MCF 10A (cell line): ENCODE measurements around the gene SYCE3. TPM values are rescaled to one million over a fixed set of nuclear protein-coding genes. Genes with fewer than 3 reads are reported as not detected.

Experiments
- BruUV-seq: library from RNA; stranded (reverse); fragments of 400-500 nt; replicated peaks from 2 replicates; lab custom pipeline; 2021; lab: Mats Ljungman, UMichigan
- CTCF ChIA-PET: fragments of 300-600 bp; sonication (Branson Sonifier 250); formaldehyde crosslinking; extraction: SDS; loops from one replicate; lab custom pipeline; 2021; ENCODE audit warnings: antibody characterized with exemption, inconsistent platforms; lab: Yijun Ruan, JAX
- POLR2A ChIA-PET: fragments of 300-600, 350-650 bp; sonication (Branson Sonifier 250); formaldehyde crosslinking; extraction: SDS; loops from one replicate; lab custom pipeline; 2020; ENCODE audit warnings: antibody characterized with exemption, inconsistent platforms; lab: Yijun Ruan, JAX
- DNase-seq: peaks from one replicate; pipeline ENCODE4 v3.0.0-alpha.2; 2018; ENCODE audit not compliant: unreplicated experiment
- H3K27ac Mint-ChIP-seq: one replicate; pipeline ENCODE4 v1.8.0; 2022; ENCODE audit warnings: mild to moderate bottlenecking, low read depth, mixed read lengths; ENCODE audit not compliant: unreplicated experiment
- H3K27me3 Mint-ChIP-seq: one replicate; pipeline ENCODE4 v1.8.0; 2022; ENCODE audit warnings: mixed read lengths; ENCODE audit not compliant: insufficient read depth, unreplicated experiment
- H3K36me3 Mint-ChIP-seq: one replicate; pipeline ENCODE4 v1.8.0; 2022; ENCODE audit warnings: mild to moderate bottlenecking, moderate library complexity, mixed read lengths; ENCODE audit not compliant: insufficient read depth, unreplicated experiment
- H3K4me1 Mint-ChIP-seq: one replicate; pipeline ENCODE4 v1.8.0; 2022; ENCODE audit warnings: mixed read lengths; ENCODE audit not compliant: insufficient read depth, unreplicated experiment
- H3K4me3 Mint-ChIP-seq: one replicate; pipeline ENCODE4 v1.8.0; 2022; ENCODE audit warnings: mild to moderate bottlenecking, moderate library complexity, mixed read lengths; ENCODE audit not compliant: unreplicated experiment
- H3K9me3 Mint-ChIP-seq: one replicate; pipeline ENCODE4 v1.8.0; 2022; ENCODE audit warnings: mixed read lengths; ENCODE audit not compliant: unreplicated experiment
- intact Hi-C: fragments of 100-400 bp; cut with micrococcal nuclease; formaldehyde crosslinking; loops from 2 replicates; pipeline ENCODE4 v1.14.1; 2022
- total RNA-seq: library from RNA; stranded (reverse); gene quantifications from 2 replicates; pipeline ENCODE4 v1.2.3, GENCODE V29; 2022
- TF ChIP-seq, protein P1 (sequence below): fragments of 200-600 bp; IDR thresholded peaks from one replicate; pipeline ENCODE4 v1.8.0; 2022; ENCODE audit warnings: antibody characterized with exemption, mild to moderate bottlenecking; ENCODE audit not compliant: unreplicated experiment

Gene SYCE3
- total RNA-seq, 1 experiment from 2014 or later, result 0.82 TPM

DNA sequence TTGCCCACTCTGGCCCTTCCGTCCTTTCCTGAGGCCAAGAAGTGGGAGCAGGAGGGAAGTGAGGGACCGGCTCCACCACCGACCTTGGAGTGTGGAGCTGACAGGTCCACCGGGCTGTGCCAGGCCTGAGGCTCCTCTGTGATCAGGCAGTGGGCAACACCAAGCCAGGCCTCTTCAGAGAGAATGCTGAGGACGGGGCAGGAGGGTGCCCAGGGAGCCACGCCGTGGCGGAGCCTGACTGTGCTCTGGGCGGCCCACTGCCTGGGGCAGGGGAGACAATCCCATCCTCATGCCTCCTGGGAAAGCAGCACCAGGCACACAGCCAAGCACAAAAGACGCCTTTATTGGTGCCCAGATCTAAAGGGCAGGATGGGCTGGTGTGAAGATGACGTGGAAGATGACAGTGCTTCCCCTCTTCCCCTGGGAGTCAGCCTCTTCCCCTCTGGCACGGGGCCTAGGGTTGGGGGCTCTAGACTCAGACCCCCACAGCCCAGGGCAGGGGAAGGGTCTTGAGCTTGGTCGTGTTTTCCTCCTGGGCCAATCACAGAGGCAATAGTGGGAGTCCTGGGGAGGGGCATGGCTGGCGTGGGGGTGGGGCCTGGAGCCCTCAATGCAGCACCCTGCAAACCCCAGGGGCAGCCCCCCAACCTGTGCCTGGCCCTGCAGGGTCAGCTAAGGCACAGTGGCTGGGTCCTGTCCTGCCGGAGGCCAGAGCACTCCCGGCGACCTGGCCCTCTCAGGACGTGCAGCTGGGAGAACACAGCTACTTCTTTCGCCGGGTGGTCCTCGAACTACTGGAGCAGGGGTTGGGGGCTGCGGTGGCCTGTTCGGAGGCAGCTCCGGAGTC lies 59.9 kb downstream of the SYCE3 start:
- BruUV-seq, result TSS peak; percentile 42

DNA sequence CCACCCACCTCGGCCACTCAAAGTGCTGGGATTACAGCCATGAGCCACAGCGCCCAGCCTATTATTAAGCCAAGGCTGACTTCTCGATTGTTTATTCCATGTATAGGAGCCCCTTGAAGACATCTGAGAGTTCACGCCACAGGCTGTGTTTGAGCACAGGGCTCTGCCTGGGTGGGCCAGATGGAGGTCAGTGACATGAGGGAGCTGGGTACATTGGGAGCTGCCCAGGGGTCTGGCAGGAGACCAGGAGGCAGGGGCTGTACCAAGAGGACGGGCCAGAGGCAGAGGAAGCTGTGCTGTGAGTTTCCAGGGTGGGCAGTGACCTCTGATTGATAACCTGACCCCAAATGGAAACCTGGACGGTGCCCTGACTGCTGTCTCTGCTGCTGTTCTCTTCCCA lies 60.6 kb downstream of the SYCE3 start:
- Mint-ChIP-seq H3K27me3 (no peaks in the 10 kb centered on the region), H3K9me3 (no peaks in the 10 kb centered on the region), H3K27ac (no peak overlapping the region), H3K4me3 (no peak overlapping the region), H3K4me1 (peaks cover 7% of the 10 kb centered on the region), H3K36me3 (no peaks in the 10 kb centered on the region)
- ChIA-PET CTCF (interaction anchor here (0.6 to 1.9 kb wide), 2 partner anchors 25 to 61 kb away, joined by 3 to 7 read pairs; partner anchors contain the start of gene SYCE3), POLR2A (no interaction called here)
- intact Hi-C loops, result no loop called here
- no peak for DNase-seq
- no TSS peak for BruUV-seq
- TF ChIP-seq, protein P1, sequence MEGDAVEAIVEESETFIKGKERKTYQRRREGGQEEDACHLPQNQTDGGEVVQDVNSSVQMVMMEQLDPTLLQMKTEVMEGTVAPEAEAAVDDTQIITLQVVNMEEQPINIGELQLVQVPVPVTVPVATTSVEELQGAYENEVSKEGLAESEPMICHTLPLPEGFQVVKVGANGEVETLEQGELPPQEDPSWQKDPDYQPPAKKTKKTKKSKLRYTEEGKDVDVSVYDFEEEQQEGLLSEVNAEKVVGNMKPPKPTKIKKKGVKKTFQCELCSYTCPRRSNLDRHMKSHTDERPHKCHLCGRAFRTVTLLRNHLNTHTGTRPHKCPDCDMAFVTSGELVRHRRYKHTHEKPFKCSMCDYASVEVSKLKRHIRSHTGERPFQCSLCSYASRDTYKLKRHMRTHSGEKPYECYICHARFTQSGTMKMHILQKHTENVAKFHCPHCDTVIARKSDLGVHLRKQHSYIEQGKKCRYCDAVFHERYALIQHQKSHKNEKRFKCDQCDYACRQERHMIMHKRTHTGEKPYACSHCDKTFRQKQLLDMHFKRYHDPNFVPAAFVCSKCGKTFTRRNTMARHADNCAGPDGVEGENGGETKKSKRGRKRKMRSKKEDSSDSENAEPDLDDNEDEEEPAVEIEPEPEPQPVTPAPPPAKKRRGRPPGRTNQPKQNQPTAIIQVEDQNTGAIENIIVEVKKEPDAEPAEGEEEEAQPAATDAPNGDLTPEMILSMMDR, result no peak

More for the DNA sequence above, 59.9 kb downstream of the SYCE3 start:
- Mint-ChIP-seq H3K36me3 (no peaks in the 10 kb centered on the region), H3K4me1 (peaks cover 7% of the 10 kb centered on the region), H3K4me3 (no peak overlapping the region), H3K27ac (no peak overlapping the region), H3K9me3 (no peaks in the 10 kb centered on the region), H3K27me3 (no peaks in the 10 kb centered on the region)
- no peak for DNase-seq
- ChIA-PET CTCF (interaction anchor here (0.6 to 1.9 kb wide), 2 partner anchors 60 to 74 kb away, joined by 3 to 7 read pairs; partner anchors contain the start of gene SYCE3), POLR2A (no interaction called here)
- intact Hi-C loops, result no loop called here
- TF ChIP-seq, protein P1, result no peak

Other genes starting within 250 kb of the SYCE3 start
- 4.0 and 5.5 TPM in 2 replicates for gene DENND6B, start 235.9 kb downstream of the SYCE3 start, total RNA-seq
- 28.4 and 30.1 TPM in 2 replicates for gene PPP6R2, start 219.6 kb downstream of the SYCE3 start, total RNA-seq
- 82.1 and 106 TPM in 2 replicates for gene SBF1, start 87.9 kb downstream of the SYCE3 start, total RNA-seq
- 35.4 and 39.7 TPM in 2 replicates for gene ADM2, start 81.4 kb downstream of the SYCE3 start, total RNA-seq
- 0.63 and 1.6 TPM in 2 replicates for gene MIOX, start 76.1 kb downstream of the SYCE3 start, total RNA-seq
- 49.4 and 50.9 TPM in 2 replicates for gene LMF2, start 55.2 kb downstream of the SYCE3 start, total RNA-seq
- gene NCAPH2, start 54.7 kb downstream of the SYCE3 start, total RNA-seq, result 31.6 and 39.8 TPM in 2 replicates
- gene SCO2, start 37.3 kb downstream of the SYCE3 start, total RNA-seq, result 2.4 and 5.4 TPM in 2 replicates
- gene TYMP, start 32.9 kb downstream of the SYCE3 start, total RNA-seq, result 41.0 and 54.4 TPM in 2 replicates
- gene KLHDC7B, start 17.0 kb downstream of the SYCE3 start, total RNA-seq, result 0.98 and 4.1 TPM in 2 replicates
- 52.2 and 57.3 TPM in 2 replicates for gene CPT1B, start 15.5 kb upstream of the SYCE3 start, total RNA-seq
- 51.4 and 60.6 TPM in 2 replicates for gene CHKB, start 19.9 kb upstream of the SYCE3 start, total RNA-seq
- gene MAPK8IP2, start 37.9 kb upstream of the SYCE3 start, total RNA-seq, result 1.2 and 2.5 TPM in 2 replicates
- 21.3 and 22.0 TPM in 2 replicates for gene ARSA, start 65.2 kb upstream of the SYCE3 start, total RNA-seq
- gene SHANK3, start 109.9 kb upstream of the SYCE3 start, total RNA-seq, result 1.2 and 1.9 TPM in 2 replicates
- gene ACR, start 175.3 kb upstream of the SYCE3 start, total RNA-seq, result not detected in 2 replicates
- gene RABL2B, start 220.7 kb upstream of the SYCE3 start, total RNA-seq, result 30.2 and 32.5 TPM in 2 replicates